AG10803 (cell line): ENCODE measurements around the gene TSTD1.
"Not testable (repeated sequence)": the region's sequence is repeated elsewhere in the genome, so short reads cannot be mapped to it uniquely, and the experiment has no call there.

Experiments used
- DNase-seq: peaks from one replicate; pipeline ENCODE4 v3.0.0; 2010; ENCODE audit warnings: low read depth
- H3K4me3 ChIP-seq: 2 replicates; pipeline ENCODE4 v1.5.1; 2011; ENCODE audit warnings: mild to moderate bottlenecking, low read length, control low read depth
- CTCF ChIP-seq: conservative IDR thresholded peaks from 2 replicates; pipeline ENCODE4 v1.5.1; 2011; ENCODE audit warnings: mild to moderate bottlenecking, low read length, control low read depth, inconsistent platforms

TSTD1 gene

DNA sequence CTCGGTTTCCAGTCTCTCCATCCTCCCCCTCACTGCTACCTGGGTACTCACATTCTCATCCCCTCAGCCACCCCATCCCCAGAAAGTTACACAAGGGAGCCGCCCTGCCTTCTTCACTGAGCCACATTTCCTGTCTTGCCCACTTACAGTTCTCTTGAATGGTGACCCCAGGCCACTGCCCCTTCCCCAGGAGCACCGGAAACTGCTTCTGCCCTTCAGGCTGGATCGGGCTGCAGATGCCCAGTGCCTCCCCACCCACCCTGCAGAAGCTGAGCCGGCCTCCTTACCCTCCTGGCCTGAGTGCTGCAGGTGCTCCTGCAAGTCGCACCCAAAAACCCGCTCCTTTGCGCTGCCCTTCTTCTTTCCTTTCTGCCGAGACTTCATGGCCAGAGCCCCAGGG is 30.5 kb upstream of the TSTD1 start:
- no peak overlapping the region for H3K4me3 ChIP-seq
- DNase-seq: no peak
- no peak for TF ChIP-seq CTCF

DNA sequence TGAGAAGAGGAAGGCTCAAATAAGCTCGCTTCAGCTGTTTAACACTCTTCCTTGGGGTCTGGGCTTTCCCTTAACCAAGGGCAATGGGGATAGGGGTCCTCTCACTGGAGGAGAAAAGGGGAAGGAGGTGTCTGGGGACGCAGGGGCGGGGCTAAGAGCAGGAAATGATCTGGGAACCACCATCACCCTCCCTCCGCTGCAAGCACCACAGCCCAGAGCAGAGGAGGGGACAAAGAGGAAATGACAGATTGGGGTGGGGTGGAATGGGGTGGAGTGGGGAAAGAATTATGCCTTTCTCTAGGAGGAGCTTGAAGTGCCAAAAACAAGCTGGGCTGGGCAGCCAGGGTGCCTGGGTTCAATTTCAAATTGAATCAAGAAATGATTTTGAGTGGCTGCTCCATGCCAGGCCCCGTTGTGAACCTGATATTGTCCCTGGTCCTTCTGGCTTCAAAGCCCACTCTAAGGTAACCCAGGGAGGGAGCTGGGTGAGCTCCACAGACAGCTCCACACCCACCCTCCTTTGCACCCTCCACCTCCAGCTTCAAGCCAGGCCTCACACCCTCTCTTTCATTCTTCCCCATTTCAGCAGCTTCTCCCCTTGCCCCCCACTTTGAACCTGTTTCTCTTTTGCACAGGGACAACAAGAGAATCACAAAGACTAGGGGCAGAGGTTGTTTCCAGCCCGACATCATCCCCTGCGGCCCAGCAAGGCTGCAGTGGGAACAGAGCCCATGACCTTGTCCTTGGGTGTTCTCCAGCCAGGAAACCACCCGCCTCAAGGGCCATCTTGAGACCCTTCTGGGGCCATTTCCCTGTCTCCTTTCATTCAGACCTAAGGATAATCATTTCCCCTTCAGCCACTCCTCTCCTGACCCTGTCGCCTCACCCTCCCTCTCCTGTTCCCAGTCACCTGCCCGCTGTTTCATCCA is 29.8 kb upstream of the TSTD1 start:
- TF ChIP-seq CTCF: no peak
- no peak overlapping the region for H3K4me3 ChIP-seq

DNA sequence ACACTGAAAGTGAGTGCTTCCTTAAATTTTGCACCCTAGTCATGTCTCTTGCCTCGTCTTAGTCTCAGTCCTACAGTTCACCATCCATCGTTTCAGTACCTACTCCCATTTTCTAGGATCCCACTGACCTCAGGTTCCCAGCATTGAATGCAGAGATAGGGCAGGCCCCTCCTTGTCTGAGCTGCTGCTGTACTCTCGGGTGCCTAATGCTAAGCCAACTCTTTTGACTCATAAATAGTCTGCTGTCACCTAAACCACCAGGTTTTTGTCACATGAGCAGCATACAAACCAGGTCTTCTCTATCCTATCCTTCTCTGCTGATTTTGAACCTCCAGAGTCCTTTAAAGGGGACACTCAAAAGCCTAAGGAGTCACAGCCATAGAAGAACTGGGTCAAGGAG is 27.9 kb upstream of the TSTD1 start:
- no peak for DNase-seq
- H3K4me3 ChIP-seq: no peak overlapping the region
- TF ChIP-seq CTCF: no peak

More for the DNA sequence above, 29.8 kb upstream of the TSTD1 start:
- no peak for DNase-seq

DNA sequence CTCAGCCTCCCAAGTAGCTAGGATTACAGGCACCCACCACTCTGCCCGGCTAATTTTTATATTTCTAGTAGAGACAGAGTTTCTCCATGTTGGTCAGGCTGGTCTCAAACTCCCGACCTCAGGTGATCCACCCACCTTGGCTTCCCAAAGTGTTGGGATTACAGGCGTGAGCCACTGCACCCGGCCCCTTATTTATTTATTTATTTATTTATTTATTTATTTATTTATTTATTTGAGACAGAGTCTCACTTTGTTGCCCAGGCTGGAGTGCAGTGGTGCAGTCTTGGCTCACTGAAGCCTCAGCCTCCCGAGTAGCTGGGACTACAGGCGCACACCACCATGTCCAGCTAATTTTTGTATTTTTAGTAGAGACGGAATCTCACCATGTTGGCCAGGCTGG is 26.9 kb upstream of the TSTD1 start:
- DNase-seq, H3K4me3 ChIP-seq: not testable (repeated sequence)

DNA sequence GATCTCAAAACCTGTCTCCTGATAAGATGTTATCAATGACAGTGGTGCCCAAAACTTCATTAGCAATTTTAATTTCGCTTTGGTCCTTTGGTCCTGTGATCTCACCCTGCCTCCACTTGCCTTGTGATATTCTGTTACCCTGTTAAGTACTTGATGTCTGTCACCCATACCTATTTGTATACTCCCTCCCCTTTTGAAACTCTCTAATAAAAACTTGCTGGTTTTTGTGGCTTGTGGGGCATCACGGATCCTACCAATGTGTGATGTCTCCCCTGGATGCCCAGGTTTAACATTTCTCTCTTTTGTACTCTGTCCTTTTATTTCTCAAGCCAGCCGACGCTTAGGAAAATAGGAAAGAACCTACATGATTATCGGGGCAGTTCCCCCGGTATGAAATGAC is 25.2 kb upstream of the TSTD1 start:
- not testable (repeated sequence) for DNase-seq, H3K4me3 ChIP-seq

DNA sequence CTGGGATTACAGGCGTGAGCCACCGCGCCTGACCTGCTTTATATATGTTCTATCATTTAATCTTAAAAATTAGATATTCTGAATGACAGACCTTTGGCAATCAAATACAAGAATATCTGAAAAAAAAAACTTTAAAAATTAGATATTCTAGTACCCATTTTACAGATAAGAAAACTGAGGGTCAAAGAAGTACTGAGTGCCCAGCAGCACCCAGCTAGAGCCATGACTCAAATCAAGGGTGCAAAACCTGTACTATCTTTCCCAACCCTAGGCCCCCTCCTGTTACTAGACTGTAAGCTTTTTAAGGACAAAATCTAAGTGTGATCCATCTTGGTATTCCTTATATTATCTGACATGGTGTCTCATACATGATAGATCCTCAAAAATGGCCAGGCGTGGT is 22.7 kb upstream of the TSTD1 start:
- no peak for DNase-seq
- no peak overlapping the region for H3K4me3 ChIP-seq
- TF ChIP-seq CTCF: no peak

GRCh38 chr1:161059293-161059692 is 20.5 kb upstream of the TSTD1 start:
- no peak overlapping the region for H3K4me3 ChIP-seq
- DNase-seq: no peak
- TF ChIP-seq CTCF: no peak

- no peak; the same call in 1 of the 2 replicates for TF ChIP-seq CTCF
- H3K4me3 ChIP-seq: no peak overlapping the region
- no peak for DNase-seq
Measured at GRCh38 chr1:161054805-161055204, 16.0 kb upstream of the TSTD1 start.
